PC-9 (cell line): Measurements from ENCODE around the gene DESI2.

Source experiments
- EZH2 ChIP-seq: fragments of 200-600 bp; sonication (generic); IDR thresholded peaks from 2 replicates; pipeline ENCODE4 v1.8.0; 2017; ENCODE audit warnings: antibody characterized with exemption, low read depth
- TF ChIP-seq, protein P1 (sequence below): fragments of 200-600 bp; sonication (generic); conservative IDR thresholded peaks from 2 replicates; pipeline ENCODE4 v1.6.1; 2017; ENCODE audit warnings: mixed run types, antibody characterized with exemption, mild to moderate bottlenecking, moderate library complexity

DNA sequence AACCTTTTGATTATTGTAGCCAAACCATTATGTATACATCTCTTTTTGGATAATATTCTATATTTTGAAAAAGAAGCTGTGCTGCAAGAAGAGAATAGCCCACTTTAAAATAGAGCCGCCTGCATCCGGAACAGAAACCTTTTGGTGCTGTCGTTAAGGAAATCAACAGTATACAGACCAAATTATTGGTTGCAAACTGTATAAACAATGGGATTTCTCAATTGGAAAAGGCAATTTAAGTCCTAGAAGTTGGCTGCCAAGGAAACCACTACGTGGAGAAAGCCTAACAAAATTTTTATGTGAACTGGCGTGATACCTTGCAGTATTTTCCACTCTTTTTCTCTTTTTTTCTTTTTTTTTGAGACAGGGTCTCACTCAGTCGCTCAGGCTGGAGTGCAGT lies 25.8 kb downstream of the DESI2 start:
- TF ChIP-seq, protein P1, sequence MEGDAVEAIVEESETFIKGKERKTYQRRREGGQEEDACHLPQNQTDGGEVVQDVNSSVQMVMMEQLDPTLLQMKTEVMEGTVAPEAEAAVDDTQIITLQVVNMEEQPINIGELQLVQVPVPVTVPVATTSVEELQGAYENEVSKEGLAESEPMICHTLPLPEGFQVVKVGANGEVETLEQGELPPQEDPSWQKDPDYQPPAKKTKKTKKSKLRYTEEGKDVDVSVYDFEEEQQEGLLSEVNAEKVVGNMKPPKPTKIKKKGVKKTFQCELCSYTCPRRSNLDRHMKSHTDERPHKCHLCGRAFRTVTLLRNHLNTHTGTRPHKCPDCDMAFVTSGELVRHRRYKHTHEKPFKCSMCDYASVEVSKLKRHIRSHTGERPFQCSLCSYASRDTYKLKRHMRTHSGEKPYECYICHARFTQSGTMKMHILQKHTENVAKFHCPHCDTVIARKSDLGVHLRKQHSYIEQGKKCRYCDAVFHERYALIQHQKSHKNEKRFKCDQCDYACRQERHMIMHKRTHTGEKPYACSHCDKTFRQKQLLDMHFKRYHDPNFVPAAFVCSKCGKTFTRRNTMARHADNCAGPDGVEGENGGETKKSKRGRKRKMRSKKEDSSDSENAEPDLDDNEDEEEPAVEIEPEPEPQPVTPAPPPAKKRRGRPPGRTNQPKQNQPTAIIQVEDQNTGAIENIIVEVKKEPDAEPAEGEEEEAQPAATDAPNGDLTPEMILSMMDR: no peak
- no peak for TF ChIP-seq EZH2
